A549 (cell line): ENCODE results near the gene SLC4A3. TPM values are rescaled to one million over a fixed set of nuclear protein-coding genes. Genes with fewer than 3 reads are reported as not detected.

ENCODE experiments used
- ATAC-seq, 2 experiments: fragments of 200-7000 bp in 1 of 2; fragments of >200 bp in 1 of 2; cut with Nextera tagmentation in 1 of 2; cut with Tn5 transposase in 1 of 2; 3 replicates each; pipeline versions ENCODE4 v1.8.0 to v1.9.1; 2018 to 2020; ENCODE audit warnings: mild to moderate bottlenecking in 1 of 2, moderate library complexity in 1 of 2
- CTCF ChIA-PET: fragments of 300-600 bp; sonication (Branson Sonifier 250); formaldehyde crosslinking; extraction: SDS; loops from one replicate; lab custom pipeline; 2021; ENCODE audit warnings: antibody characterized with exemption, inconsistent platforms; lab: Yijun Ruan, JAX
- POLR2A ChIA-PET: fragments of 350-600 bp; formaldehyde crosslinking; extraction: SDS; loops from one replicate; lab custom pipeline; 2021; ENCODE audit warnings: antibody characterized with exemption, inconsistent platforms; lab: Yijun Ruan, JAX
- DNase-seq, 2 experiments: peaks; one replicate each; pipeline versions ENCODE4 v3.0.0 to v3.0.0-alpha.2; 2011 to 2016; ENCODE audit warnings: low read depth in 1 of 2, low spot score in 1 of 2
- FAIRE-seq: peaks from 2 replicates; lab custom pipeline; 2011; peaks lifted over from hg19 to GRCh38; lab: Jason Lieb, UNC
- H3K27ac ChIP-seq, 2 experiments: fragments of >200 bp; sonication (Bioruptor Twin); formaldehyde crosslinking; 3 replicates each; pipeline ENCODE4 v1.5.1; 2016 to 2017
- H3K4me1 ChIP-seq: fragments of >200 bp; sonication (Bioruptor Twin); formaldehyde crosslinking; 3 replicates; pipeline ENCODE4 v1.6.1; 2016
- H3K4me2 ChIP-seq: fragments of >200 bp; sonication (Bioruptor Twin); formaldehyde crosslinking; 3 replicates; pipeline ENCODE4 v1.6.1; 2016
- H3K4me3 ChIP-seq: fragments of >200 bp; sonication (Bioruptor Twin); formaldehyde crosslinking; 3 replicates; pipeline ENCODE4 v1.5.1; 2016
- H3K9me3 ChIP-seq: fragments of >200 bp; sonication (Bioruptor Twin); formaldehyde crosslinking; 3 replicates; pipeline ENCODE4 v1.6.1; 2016
- BHLHE40 ChIP-seq: IDR thresholded peaks from 2 replicates; pipeline ENCODE4 v1.6.1; 2012; ENCODE audit warnings: low read depth, low read length, inconsistent platforms
- ESRRA ChIP-seq: fragments of 150-350 bp; IDR thresholded peaks from 2 replicates; pipeline ENCODE4 v1.6.1; 2014; ENCODE audit warnings: mild to moderate bottlenecking, low read length, borderline replicate concordance
- FOSB ChIP-seq: fragments of 250-450 bp; sonication (Bioruptor Pico); IDR thresholded peaks from 2 replicates; pipeline ENCODE4 v1.5.0; 2020; ENCODE audit warnings: mild to moderate bottlenecking, moderate library complexity
- GATA3 ChIP-seq: IDR thresholded peaks from 2 replicates; pipeline ENCODE4 v1.6.1; 2012; ENCODE audit warnings: borderline replicate concordance
- HEYL ChIP-seq: fragments of 250-450 bp; sonication (Bioruptor Pico); IDR thresholded peaks from 2 replicates; pipeline ENCODE4 v1.8.0; 2021; ENCODE audit warnings: mild to moderate bottlenecking, moderate library complexity
- HOXB5 ChIP-seq: fragments of 250-450 bp; sonication (Bioruptor Pico); IDR thresholded peaks from 2 replicates; pipeline ENCODE4 v1.5.0; 2020; ENCODE audit warnings: mild to moderate bottlenecking, moderate library complexity
- JUN ChIP-seq, 2 experiments: fragments of >200 bp; sonication (Bioruptor Twin); formaldehyde crosslinking; IDR thresholded peaks; 2 replicates in 1 of 2; 3 replicates in 1 of 2; pipeline ENCODE4 v1.6.1; 2016 to 2017
- MAFK ChIP-seq: fragments of 450-650 bp; IDR thresholded peaks from 2 replicates; pipeline ENCODE4 v1.6.1; 2014; ENCODE audit not compliant: partially characterized antibody
- NPAS2 ChIP-seq: fragments of 250-450 bp; sonication (Bioruptor Pico); IDR thresholded peaks from 2 replicates; pipeline ENCODE4 v1.8.0; 2022; ENCODE audit warnings: mild to moderate bottlenecking, moderate library complexity, borderline replicate concordance
- PHF8 ChIP-seq: fragments of 200-600 bp; sonication (generic); IDR thresholded peaks from 2 replicates; pipeline ENCODE4 v1.6.1; 2016; ENCODE audit warnings: low read depth, mild to moderate bottlenecking, antibody characterized with exemption, moderate library complexity, borderline replicate concordance
- RARB ChIP-seq: fragments of 250-450 bp; sonication (Bioruptor Pico); IDR thresholded peaks from 2 replicates; pipeline ENCODE4 v1.8.0; 2021; ENCODE audit warnings: mild to moderate bottlenecking, moderate library complexity
- RCOR1 ChIP-seq: fragments of 150-350 bp; IDR thresholded peaks from 2 replicates; pipeline ENCODE4 v1.6.1; 2014; ENCODE audit warnings: antibody characterized with exemption, low read length, low read depth
- SMC3 ChIP-seq: fragments of >200 bp; sonication (Bioruptor Twin); formaldehyde crosslinking; IDR thresholded peaks from 3 replicates; pipeline ENCODE4 v1.6.1; 2018; ENCODE audit warnings: inconsistent platforms
- TFCP2L1 ChIP-seq: fragments of 250-450 bp; sonication (Bioruptor Pico); IDR thresholded peaks from 2 replicates; pipeline ENCODE4 v1.5.0; 2021; ENCODE audit warnings: mild to moderate bottlenecking
- TP53 ChIP-seq: fragments of 250-450 bp; sonication (Bioruptor Pico); IDR thresholded peaks from 2 replicates; pipeline ENCODE4 v1.5.0; 2021; ENCODE audit warnings: mild to moderate bottlenecking, moderate library complexity
- ZFP36 ChIP-seq: fragments of 450-650 bp; IDR thresholded peaks from 2 replicates; pipeline ENCODE4 v1.6.1; 2014; ENCODE audit warnings: borderline replicate concordance; ENCODE audit not compliant: partially characterized antibody
- ZNF302 ChIP-seq: fragments of 250-450 bp; sonication (Bioruptor Pico); IDR thresholded peaks from 2 replicates; pipeline ENCODE4 v1.9.0; 2021; ENCODE audit warnings: inconsistent platforms, mild to moderate bottlenecking, moderate library complexity
- WGBS: methylation state at CpG from one replicate; pipeline ENCODE4 v1.1.6; 2017; ENCODE audit errors: missing lambda C conversion rate; 5-methylcytosine and 5-hydroxymethylcytosine counted together
- polyA plus RNA-seq, 4 experiments: library from polyadenylated mRNA; depleted of rRNA in 3 of 4; stranded (reverse); fragments of >200 nt; fragmentation: RNase III in 1 of 4; extraction: RNeasy Plus Mini Kit Qiagen cat#74134 plus additional on column Dnase treatment in 1 of 4; gene quantifications; 2 replicates in 3 of 4; 3 replicates in 1 of 4; pipeline ENCODE4 v1.2.3, GENCODE V29; 2011 to 2017
- TF ChIP-seq, protein P1 (sequence below): IDR thresholded peaks from 2 replicates; pipeline ENCODE4 v1.6.1; 2012
- TF ChIP-seq, protein P2 (sequence below): IDR thresholded peaks from 2 replicates; pipeline ENCODE4 v1.6.1; 2012
- TF ChIP-seq, protein P3 (sequence below): fragments of 450-650 bp; IDR thresholded peaks from 2 replicates; pipeline ENCODE4 v1.6.1; 2014; ENCODE audit warnings: antibody characterized with exemption
- TF ChIP-seq, protein P4 (sequence below): fragments of 250-450 bp; sonication (Bioruptor Pico); IDR thresholded peaks from 2 replicates; pipeline ENCODE4 v1.5.0; 2020; ENCODE audit warnings: low read depth, mild to moderate bottlenecking, moderate library complexity
- TF ChIP-seq, protein P5 (sequence below): fragments of >200 bp; sonication (Bioruptor Twin); formaldehyde crosslinking; IDR thresholded peaks from 3 replicates; pipeline ENCODE4 v1.6.1; 2016

Gene SLC4A3
- polyA plus RNA-seq, 2 of the 4 experiments (the other 2 are of a cell fraction) = 1.4 to 3.6 TPM

DNA sequence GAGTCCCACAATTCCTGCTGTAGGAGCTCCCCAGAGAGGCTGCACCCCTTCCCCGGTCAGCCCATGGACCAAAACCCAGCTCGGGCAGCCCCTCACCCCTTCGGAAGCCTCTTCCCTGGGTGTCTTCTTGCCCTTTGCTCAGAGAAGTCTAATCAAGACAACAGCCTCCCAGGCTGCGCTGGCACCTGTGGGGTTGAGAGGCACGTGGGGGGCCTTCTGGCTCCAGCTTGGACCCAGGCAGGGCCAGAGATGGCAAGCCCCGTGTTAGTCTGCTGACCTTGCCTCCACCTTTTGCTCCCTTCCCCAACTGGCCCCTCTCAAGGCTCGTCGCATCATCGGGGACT lies 10.4 kb downstream of the SLC4A3 start (continued):
- TF ChIP-seq, protein P1, sequence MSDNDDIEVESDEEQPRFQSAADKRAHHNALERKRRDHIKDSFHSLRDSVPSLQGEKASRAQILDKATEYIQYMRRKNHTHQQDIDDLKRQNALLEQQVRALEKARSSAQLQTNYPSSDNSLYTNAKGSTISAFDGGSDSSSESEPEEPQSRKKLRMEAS = no peak
- TF ChIP-seq PHF8 (no peak), HEYL (CRISPR knock-in tag) (no peak)
- TF ChIP-seq, protein P2, sequence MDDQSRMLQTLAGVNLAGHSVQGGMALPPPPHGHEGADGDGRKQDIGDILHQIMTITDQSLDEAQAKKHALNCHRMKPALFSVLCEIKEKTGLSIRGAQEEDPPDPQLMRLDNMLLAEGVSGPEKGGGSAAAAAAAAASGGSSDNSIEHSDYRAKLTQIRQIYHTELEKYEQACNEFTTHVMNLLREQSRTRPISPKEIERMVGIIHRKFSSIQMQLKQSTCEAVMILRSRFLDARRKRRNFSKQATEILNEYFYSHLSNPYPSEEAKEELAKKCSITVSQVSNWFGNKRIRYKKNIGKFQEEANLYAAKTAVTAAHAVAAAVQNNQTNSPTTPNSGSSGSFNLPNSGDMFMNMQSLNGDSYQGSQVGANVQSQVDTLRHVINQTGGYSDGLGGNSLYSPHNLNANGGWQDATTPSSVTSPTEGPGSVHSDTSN = no peak

DNA sequence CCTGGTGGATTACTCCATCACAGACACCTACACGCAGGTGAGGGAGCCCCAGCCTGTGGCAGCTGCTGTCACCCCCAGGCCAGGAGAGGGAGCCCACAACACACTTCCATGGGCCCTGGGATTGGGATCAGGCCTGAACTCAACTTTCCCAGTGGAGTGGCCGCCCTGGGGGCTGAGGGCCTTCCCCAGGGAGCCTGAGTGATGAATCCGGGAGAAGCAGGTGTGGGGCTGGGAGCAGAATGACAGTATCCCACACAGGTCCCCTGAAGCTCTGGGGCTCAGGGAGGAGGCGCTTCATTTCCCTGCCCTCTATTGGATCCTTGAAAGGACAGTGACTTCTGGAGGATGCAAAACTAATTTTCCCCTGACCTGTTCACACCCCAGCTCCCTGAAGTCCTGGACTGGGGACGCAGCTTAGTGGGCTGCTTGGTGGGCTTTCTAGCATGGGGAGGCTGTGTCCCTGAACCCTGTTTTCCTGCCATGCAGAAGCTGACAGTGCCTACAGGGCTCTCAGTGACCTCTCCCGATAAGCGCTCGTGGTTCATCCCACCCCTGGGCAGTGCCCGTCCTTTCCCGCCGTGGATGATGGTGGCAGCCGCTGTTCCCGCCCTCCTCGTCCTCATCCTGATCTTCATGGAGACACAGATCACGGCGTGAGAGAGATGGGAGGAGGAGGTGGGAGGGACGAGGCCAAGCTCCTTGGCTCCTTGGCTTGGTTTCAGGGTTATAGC lies 11.0 kb downstream of the SLC4A3 start:
- WGBS = 81% methylated on average over 17 of the region's 17 CpGs
- no peak for DNase-seq
- no peak for FAIRE-seq

DNA sequence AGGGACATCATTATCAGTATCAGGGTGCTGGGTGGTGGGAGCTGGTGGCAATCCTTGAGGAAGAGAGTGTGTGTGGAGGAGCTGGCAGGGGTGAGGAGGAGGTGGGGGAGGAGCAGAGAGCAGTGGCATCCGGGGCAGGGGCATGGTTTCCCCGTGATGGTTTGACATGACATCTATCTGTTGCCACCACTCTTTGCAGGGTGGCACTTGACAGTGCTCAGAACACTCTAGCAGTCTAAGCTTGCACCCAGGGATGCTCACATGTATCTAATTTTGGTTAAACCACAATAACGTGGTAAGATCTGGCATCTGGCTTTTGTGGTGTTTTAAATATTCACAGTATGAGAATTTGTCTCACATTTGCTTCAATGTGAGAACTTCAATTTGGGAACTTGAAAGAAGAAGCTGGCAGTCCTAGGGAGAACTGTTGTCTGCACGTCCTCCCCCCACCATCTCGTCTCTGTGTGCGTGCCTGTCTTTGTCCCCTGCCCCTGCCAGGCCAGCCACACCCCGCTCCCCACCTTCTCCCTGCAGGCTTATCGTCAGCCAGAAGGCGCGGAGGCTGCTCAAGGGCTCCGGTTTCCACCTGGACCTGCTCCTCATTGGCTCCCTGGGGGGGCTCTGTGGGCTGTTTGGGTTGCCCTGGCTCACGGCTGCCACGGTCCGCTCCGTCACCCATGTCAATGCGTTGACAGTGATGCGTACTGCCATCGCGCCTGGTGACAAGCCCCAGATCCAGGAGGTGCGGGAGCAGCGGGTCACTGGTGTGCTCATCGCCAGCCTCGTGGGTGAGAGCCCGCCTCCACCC lies 11.7 kb downstream of the SLC4A3 start:
- POLR2A ChIA-PET = no interaction called here
- WGBS = 74% methylated on average over 22 of the region's 24 CpGs

More for the DNA sequence above, 11.0 kb downstream of the SLC4A3 start:
- POLR2A ChIA-PET = no interaction called here
- CTCF ChIA-PET = interaction anchor here (0.9 to 1.5 kb wide), 3 partner anchors 77 to 109 kb away, joined by 3 to 4 read pairs (median 4); no protein-coding TSS in a partner anchor
- H3K4me1 ChIP-seq = 0 out of 3 replicates have a peak, but pooled peaks cover 3% of the 10 kb centered on the region
- no peak overlapping the region for H3K27ac ChIP-seq
- ATAC-seq = peak; percentile 21 to 27; a peak in 2 of 6 replicates
- no peaks in the 10 kb centered on the region for H3K9me3 ChIP-seq
- TF ChIP-seq ZNF302 (CRISPR knock-in tag) = no peak
- no peak for TF ChIP-seq HOXB5
- TF ChIP-seq ESRRA = no peak
- TF ChIP-seq, protein P3, sequence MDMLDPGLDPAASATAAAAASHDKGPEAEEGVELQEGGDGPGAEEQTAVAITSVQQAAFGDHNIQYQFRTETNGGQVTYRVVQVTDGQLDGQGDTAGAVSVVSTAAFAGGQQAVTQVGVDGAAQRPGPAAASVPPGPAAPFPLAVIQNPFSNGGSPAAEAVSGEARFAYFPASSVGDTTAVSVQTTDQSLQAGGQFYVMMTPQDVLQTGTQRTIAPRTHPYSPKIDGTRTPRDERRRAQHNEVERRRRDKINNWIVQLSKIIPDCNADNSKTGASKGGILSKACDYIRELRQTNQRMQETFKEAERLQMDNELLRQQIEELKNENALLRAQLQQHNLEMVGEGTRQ = no peak
- TF ChIP-seq ZFP36 = no peak
- TF ChIP-seq, protein P2 = no peak
- TF ChIP-seq RCOR1 = no peak
- TF ChIP-seq RARB (CRISPR knock-in tag) = no peak
- H3K4me3 ChIP-seq = no peak overlapping the region
- no peak overlapping the region for H3K4me2 ChIP-seq

More for the DNA sequence above, 11.7 kb downstream of the SLC4A3 start:
- CTCF ChIA-PET = interaction anchor here (1.5 kb wide), 1 partner anchor 109 kb away, joined by 4 read pairs; no protein-coding TSS in a partner anchor
- Histone ChIP-seq H3K27ac (no peak overlapping the region), H3K9me3 (no peaks in the 10 kb centered on the region), H3K4me1 (0 out of 3 replicates have a peak, but pooled peaks cover 3% of the 10 kb centered on the region), H3K4me2 (no peak overlapping the region), H3K4me3 (no peak overlapping the region)
- DNase-seq = no peak
- ATAC-seq = no peak
- no peak for FAIRE-seq
- TF ChIP-seq TFCP2L1 (no peak), RCOR1 (no peak), GATA3 (no peak), FOSB (no peak), MAFK (no peak), NPAS2 (CRISPR knock-in tag) (no peak), JUN (IDR thresholded peaks at IDR 0.05) (no peak), BHLHE40 (no peak), SMC3 (no peak), TP53 (CRISPR knock-in tag) (no peak)
- TF ChIP-seq, protein P4, sequence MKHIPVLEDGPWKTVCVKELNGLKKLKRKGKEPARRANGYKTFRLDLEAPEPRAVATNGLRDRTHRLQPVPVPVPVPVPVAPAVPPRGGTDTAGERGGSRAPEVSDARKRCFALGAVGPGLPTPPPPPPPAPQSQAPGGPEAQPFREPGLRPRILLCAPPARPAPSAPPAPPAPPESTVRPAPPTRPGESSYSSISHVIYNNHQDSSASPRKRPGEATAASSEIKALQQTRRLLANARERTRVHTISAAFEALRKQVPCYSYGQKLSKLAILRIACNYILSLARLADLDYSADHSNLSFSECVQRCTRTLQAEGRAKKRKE (CRISPR knock-in tag) = no peak
- TF ChIP-seq, protein P5, sequence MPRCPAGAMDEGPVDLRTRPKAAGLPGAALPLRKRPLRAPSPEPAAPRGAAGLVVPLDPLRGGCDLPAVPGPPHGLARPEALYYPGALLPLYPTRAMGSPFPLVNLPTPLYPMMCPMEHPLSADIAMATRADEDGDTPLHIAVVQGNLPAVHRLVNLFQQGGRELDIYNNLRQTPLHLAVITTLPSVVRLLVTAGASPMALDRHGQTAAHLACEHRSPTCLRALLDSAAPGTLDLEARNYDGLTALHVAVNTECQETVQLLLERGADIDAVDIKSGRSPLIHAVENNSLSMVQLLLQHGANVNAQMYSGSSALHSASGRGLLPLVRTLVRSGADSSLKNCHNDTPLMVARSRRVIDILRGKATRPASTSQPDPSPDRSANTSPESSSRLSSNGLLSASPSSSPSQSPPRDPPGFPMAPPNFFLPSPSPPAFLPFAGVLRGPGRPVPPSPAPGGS = no peak
